SH-SY5Y (cell line): ENCODE results near the gene YEATS2.

Experiments used
- GATA2 ChIP-seq: IDR thresholded peaks from 2 replicates; pipeline ENCODE4 v1.6.1; 2011; ENCODE audit warnings: mild to moderate bottlenecking, low read depth, low read length
- GATA3 ChIP-seq: IDR thresholded peaks from 2 replicates; pipeline ENCODE4 v1.6.1; 2011; ENCODE audit warnings: low read depth, mild to moderate bottlenecking, low read length, moderate library complexity

DNA sequence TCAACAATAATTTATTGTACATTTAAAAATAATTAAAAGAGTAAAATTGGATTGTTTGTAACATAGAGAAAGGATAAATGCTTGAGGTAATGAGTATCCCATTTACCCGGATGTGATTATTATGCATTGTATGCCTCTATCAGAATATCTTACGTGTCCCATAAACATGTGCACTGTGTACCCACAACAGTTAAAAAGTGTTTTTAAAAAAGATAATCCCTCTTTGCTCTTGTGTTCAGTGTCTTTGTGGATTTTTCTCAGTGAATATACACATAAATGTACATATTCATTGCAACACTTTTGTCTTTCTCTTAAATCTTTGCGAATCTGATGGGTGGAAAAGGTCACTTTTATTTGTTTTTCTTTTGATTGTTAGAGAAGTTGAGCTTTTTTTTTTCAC, 20.4 kb downstream of the YEATS2 start:
- TF ChIP-seq GATA3 (no peak), GATA2 (no peak)
